Measurements from ENCODE around the gene ECE1. TPM values are rescaled to one million over a fixed set of nuclear protein-coding genes. Genes with fewer than 3 reads are reported as not detected.

The ECE1 gene
- total and polyA plus RNA-seq, 9 of the 15 experiments (the other 6 are each of a cell fraction or from before 2014, with no cell fraction given) = 0.56 to 34.8 (median 11.0) TPM

GRCh38 chr1:21261551-21262292, 28.5 kb downstream of the ECE1 start (continued):
- TF ChIP-seq AFF1 (IDR thresholded peaks at IDR 0.05; ENCODE audit: low read depth in 1 of 2, partially characterized antibody in 2 of 2) = peak; percentile 31 to 45
- peak; percentile 87 for TF ChIP-seq RBFOX2 (IDR thresholded peaks at IDR 0.05; ENCODE audit: low read depth, low read length)
- no peak for TF ChIP-seq THAP7 (CRISPR knock-in tag; IDR thresholded peaks at IDR 0.05)
- TF ChIP-seq, protein P1, sequence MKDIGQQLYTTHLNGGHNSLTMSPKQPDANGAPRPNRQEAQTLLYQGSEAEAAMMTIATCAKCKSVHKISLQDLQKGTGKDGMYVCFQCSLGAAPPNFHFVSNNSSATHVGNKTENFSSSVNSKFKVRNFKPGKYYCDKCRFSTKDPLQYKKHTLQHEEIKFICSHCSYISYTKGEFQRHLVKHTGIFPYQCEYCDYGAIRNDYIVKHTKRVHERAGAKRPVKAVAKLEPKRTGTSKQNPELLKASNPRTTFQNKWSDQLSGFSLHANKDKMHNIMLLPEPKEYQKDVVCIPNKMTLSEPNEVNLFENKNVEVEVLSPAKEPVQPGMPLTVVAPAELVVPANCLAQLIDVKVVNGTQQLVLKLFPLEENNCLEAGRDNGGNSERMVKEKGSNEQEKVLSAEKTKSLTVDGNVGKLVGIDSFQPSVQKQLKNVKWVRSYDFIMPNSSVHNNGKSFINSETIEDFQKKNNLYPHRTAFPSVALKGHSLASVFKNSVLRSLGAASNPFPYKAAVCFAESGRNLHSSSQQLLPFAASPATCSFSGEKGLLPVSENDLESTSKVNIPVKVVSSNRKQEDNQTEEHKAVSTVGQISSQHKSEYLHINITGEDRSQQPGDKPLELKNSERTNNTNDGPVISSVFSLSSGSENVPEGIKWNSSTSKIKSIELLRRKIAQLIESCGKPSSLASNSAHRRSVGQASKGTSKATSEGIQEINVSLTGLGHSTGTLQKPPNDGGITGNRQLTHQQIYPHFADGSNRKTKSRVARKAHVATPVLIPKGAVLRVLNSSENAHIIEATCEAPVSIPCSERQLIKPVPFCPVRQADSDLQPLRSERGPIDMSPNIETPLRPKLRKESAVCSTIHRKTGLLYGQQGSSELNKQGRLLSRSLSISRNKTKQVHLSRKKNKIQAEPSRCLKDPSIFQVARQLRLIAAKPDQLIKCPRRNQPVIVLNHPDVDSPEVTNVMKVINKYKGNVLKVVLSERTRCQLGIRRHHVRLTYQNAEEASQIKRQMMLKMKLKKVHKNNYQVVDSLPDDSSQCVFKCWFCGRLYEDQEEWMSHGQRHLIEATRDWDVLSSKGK (CRISPR knock-in tag; IDR thresholded peaks at IDR 0.05) = no peak
- 0 out of 2 replicates have a peak, but pooled peaks have one; percentile 49 for TF ChIP-seq ZNF197 (CRISPR knock-in tag; IDR thresholded peaks at IDR 0.05; ENCODE audit: low read depth)
- peak; percentile 87 for TF ChIP-seq SMARCA4 (IDR thresholded peaks at IDR 0.05)
- peak; percentile 79 for TF ChIP-seq RNF2 (IDR thresholded peaks at IDR 0.05)
- TF ChIP-seq, protein P2, sequence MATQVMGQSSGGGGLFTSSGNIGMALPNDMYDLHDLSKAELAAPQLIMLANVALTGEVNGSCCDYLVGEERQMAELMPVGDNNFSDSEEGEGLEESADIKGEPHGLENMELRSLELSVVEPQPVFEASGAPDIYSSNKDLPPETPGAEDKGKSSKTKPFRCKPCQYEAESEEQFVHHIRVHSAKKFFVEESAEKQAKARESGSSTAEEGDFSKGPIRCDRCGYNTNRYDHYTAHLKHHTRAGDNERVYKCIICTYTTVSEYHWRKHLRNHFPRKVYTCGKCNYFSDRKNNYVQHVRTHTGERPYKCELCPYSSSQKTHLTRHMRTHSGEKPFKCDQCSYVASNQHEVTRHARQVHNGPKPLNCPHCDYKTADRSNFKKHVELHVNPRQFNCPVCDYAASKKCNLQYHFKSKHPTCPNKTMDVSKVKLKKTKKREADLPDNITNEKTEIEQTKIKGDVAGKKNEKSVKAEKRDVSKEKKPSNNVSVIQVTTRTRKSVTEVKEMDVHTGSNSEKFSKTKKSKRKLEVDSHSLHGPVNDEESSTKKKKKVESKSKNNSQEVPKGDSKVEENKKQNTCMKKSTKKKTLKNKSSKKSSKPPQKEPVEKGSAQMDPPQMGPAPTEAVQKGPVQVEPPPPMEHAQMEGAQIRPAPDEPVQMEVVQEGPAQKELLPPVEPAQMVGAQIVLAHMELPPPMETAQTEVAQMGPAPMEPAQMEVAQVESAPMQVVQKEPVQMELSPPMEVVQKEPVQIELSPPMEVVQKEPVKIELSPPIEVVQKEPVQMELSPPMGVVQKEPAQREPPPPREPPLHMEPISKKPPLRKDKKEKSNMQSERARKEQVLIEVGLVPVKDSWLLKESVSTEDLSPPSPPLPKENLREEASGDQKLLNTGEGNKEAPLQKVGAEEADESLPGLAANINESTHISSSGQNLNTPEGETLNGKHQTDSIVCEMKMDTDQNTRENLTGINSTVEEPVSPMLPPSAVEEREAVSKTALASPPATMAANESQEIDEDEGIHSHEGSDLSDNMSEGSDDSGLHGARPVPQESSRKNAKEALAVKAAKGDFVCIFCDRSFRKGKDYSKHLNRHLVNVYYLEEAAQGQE (IDR thresholded peaks at IDR 0.05; ENCODE audit: borderline replicate concordance) = no peak
- TF ChIP-seq, protein P2 (CRISPR knock-in tag; IDR thresholded peaks at IDR 0.05; ENCODE audit: low read depth) = 0 out of 2 replicates have a peak, but pooled peaks have one; percentile 23
- peak; percentile 57; the same call in 1 of the 2 replicates for TF ChIP-seq ZBTB7A (IDR thresholded peaks at IDR 0.05; ENCODE audit: borderline replicate concordance, control insufficient read depth, low read depth, low read length)
